ENCODE measurements around the gene KLHL29.

KLHL29 gene

DNA sequence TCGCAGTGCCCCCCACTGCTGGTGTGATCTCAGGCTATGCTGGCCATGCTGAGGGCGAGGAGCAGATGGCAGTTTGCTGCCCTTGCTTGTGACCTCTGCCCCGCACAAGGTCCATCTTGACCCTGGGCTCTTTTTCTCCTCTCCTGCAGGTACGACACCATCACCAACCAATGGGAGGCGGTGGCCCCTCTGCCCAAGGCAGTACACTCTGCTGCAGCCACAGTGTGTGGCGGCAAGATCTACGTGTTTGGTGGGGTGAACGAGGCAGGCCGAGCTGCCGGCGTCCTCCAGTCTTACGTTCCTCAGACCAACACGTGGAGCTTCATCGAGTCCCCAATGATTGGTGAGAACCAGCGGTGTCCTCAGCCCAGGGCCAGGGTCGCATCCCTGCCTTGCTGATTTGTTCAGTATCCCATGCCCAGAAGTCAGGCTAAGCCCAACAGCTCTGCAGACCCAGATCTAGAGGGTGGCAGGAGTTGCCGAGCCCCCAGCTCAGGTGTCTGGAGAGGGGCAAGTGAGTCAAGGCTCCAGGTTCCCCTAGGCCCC is 318.1 kb downstream of the KLHL29 start:
- Histone ChIP-seq H3K27me3 (ENCODE audit: insufficient read depth, low read length, poor library complexity, severe bottlenecking) (no peaks in the 10 kb centered on the region), H3K36me3 (ENCODE audit: insufficient read depth, low read length) (no peaks in the 10 kb centered on the region), H2AFZ (ENCODE audit: low read length) (no peak overlapping the region), H3K79me2 (ENCODE audit: insufficient read depth, low read length) (no peaks in the 10 kb centered on the region), H3K4me1 (ENCODE audit: insufficient read depth, low read length, poor library complexity, severe bottlenecking) (no peaks in the 10 kb centered on the region), H3K9ac (ENCODE audit: low read depth, low read length, poor library complexity, severe bottlenecking) (no peak overlapping the region), H3K9me2 (replicated peaks; ENCODE audit: low read depth, low read length) (no peaks in the 10 kb centered on the region), H3K9me3 (ENCODE audit: insufficient read depth, low read depth, low read length) (no peaks in the 10 kb centered on the region), H3K4me2 (ENCODE audit: low read depth, low read length, poor library complexity, severe bottlenecking) (no peak overlapping the region), H3K4me3 (ENCODE audit: low read length, poor library complexity, severe bottlenecking) (no peak overlapping the region), H3F3A (ENCODE audit: low read depth) (no peaks in the 10 kb centered on the region), H4K20me1 (ENCODE audit: insufficient read depth, low read length, poor library complexity, severe bottlenecking) (no peaks in the 10 kb centered on the region)
- TF ChIP-seq, protein P1, sequence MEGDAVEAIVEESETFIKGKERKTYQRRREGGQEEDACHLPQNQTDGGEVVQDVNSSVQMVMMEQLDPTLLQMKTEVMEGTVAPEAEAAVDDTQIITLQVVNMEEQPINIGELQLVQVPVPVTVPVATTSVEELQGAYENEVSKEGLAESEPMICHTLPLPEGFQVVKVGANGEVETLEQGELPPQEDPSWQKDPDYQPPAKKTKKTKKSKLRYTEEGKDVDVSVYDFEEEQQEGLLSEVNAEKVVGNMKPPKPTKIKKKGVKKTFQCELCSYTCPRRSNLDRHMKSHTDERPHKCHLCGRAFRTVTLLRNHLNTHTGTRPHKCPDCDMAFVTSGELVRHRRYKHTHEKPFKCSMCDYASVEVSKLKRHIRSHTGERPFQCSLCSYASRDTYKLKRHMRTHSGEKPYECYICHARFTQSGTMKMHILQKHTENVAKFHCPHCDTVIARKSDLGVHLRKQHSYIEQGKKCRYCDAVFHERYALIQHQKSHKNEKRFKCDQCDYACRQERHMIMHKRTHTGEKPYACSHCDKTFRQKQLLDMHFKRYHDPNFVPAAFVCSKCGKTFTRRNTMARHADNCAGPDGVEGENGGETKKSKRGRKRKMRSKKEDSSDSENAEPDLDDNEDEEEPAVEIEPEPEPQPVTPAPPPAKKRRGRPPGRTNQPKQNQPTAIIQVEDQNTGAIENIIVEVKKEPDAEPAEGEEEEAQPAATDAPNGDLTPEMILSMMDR (conservative IDR thresholded peaks at IDR 0.05; ENCODE audit: low read length), result no peak
- no peak for TF ChIP-seq EZH2phosphoT487 (IDR thresholded peaks at IDR 0.05; ENCODE audit: borderline replicate concordance)

DNA sequence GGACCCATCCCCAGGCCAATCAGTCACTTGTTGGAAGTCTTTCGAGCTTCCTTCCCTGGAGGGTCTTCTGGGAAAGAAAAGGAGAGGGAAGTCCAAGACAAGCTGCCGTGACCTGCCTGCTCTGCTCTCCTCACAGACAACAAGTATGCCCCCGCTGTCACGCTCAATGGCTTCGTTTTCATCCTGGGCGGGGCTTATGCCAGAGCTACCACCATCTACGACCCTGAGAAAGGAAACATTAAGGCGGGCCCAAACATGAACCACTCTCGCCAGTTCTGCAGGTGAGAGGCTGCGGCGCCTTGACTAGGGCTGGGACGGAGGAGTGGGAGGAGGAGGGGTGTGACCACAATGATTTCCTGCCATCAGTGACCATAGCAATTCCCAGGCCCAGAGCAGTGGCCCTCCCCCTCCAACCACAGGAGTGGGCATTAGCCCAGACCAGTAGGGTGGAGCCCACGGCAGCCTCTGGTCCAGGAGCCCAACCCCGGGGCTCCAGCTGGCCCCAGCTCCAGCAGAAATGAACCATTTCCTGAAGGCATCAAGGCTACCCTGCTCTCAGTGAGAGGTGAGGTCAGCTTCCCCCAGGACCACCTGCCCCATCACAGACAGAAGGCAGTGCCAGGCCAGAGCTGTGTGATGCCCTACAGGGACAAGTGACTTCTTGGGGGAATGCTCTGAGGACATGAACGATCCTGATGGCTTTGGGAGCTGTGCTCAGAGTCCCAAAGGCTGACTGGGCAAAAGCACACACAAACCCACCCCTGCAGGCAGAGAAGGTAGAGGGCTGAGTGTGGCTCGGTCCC is 318.8 kb downstream of the KLHL29 start:
- no peaks in the 10 kb centered on the region for H3K36me3 ChIP-seq (ENCODE audit: insufficient read depth, low read length)
- no peaks in the 10 kb centered on the region for H3K27me3 ChIP-seq (ENCODE audit: insufficient read depth, low read length, poor library complexity, severe bottlenecking)
- no peaks in the 10 kb centered on the region for H4K20me1 ChIP-seq (ENCODE audit: insufficient read depth, low read length, poor library complexity, severe bottlenecking)

DNA sequence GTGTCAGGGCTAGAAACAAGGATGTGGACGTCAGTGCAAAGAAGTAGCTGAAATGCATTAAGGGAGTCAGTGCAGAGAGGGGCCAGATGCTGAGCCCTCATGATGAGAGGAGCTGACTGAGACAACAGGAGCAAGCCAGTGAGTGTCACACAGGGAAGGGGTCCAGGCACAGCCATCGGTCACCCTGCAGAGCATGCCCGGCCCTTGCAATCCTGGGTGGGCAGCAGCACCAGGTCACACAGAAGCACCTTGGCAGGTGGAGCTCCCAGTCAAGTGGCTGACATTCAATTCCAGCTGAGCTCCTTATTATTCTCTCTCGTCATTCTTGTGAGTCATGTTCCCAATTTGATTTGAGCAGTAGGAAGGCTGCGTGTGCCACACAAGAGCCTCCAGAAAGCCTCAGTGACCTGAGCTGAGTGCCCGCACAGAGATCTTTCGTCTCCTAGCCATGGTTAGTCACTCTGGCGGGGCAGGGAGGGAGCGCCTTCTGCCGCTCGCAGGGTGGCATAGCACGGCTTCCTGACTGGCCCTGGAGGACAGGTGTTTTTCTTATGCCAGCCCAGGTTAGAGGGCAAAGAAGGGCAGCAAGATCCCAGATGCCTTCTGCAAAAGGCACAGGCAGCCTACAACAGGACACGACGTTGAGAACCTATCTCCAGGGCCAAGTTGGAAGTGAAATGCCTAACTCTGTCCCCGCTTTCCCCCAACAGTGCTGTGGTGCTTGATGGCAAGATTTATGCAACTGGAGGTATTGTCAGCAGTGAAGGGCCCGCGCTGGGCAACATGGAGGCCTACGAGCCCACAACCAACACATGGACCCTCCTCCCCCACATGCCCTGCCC is 321.0 kb downstream of the KLHL29 start:
- no peak overlapping the region for H3K4me3 ChIP-seq (ENCODE audit: low read length, poor library complexity, severe bottlenecking)
- no peaks in the 10 kb centered on the region for H3K36me3 ChIP-seq (ENCODE audit: insufficient read depth, low read length)
- no peaks in the 10 kb centered on the region for H3K79me2 ChIP-seq (ENCODE audit: insufficient read depth, low read length)
- H3F3A ChIP-seq (ENCODE audit: low read depth), result no peaks in the 10 kb centered on the region
- no peak overlapping the region for H3K4me2 ChIP-seq (ENCODE audit: low read depth, low read length, poor library complexity, severe bottlenecking)
- TF ChIP-seq EZH2phosphoT487 (IDR thresholded peaks at IDR 0.05; ENCODE audit: borderline replicate concordance), result no peak
- TF ChIP-seq, protein P1 (conservative IDR thresholded peaks at IDR 0.05; ENCODE audit: low read length), result no peak
- H3K9me2 ChIP-seq (replicated peaks; ENCODE audit: low read depth, low read length), result no peaks in the 10 kb centered on the region
- H3K27me3 ChIP-seq (ENCODE audit: insufficient read depth, low read length, poor library complexity, severe bottlenecking), result no peaks in the 10 kb centered on the region
- no peak overlapping the region for H3K9ac ChIP-seq (ENCODE audit: low read depth, low read length, poor library complexity, severe bottlenecking)
- H2AFZ ChIP-seq (ENCODE audit: low read length), result no peak overlapping the region
- no peaks in the 10 kb centered on the region for H3K9me3 ChIP-seq (ENCODE audit: insufficient read depth, low read depth, low read length)
- no peaks in the 10 kb centered on the region for H4K20me1 ChIP-seq (ENCODE audit: insufficient read depth, low read length, poor library complexity, severe bottlenecking)
- no peaks in the 10 kb centered on the region for H3K4me1 ChIP-seq (ENCODE audit: insufficient read depth, low read length, poor library complexity, severe bottlenecking)

More for the DNA sequence above, 318.8 kb downstream of the KLHL29 start:
- TF ChIP-seq, protein P1 (conservative IDR thresholded peaks at IDR 0.05; ENCODE audit: low read length), result no peak
- TF ChIP-seq EZH2phosphoT487 (IDR thresholded peaks at IDR 0.05; ENCODE audit: borderline replicate concordance), result no peak
- no peak overlapping the region for H3K9ac ChIP-seq (ENCODE audit: low read depth, low read length, poor library complexity, severe bottlenecking)
- no peaks in the 10 kb centered on the region for H3K4me1 ChIP-seq (ENCODE audit: insufficient read depth, low read length, poor library complexity, severe bottlenecking)
- no peaks in the 10 kb centered on the region for H3K79me2 ChIP-seq (ENCODE audit: insufficient read depth, low read length)
- H3F3A ChIP-seq (ENCODE audit: low read depth), result no peaks in the 10 kb centered on the region
- no peak overlapping the region for H2AFZ ChIP-seq (ENCODE audit: low read length)
- no peak overlapping the region for H3K4me2 ChIP-seq (ENCODE audit: low read depth, low read length, poor library complexity, severe bottlenecking)
- H3K4me3 ChIP-seq (ENCODE audit: low read length, poor library complexity, severe bottlenecking), result no peak overlapping the region
- H3K9me3 ChIP-seq (ENCODE audit: insufficient read depth, low read depth, low read length), result no peaks in the 10 kb centered on the region
- H3K9me2 ChIP-seq (replicated peaks; ENCODE audit: low read depth, low read length), result no peaks in the 10 kb centered on the region

All from Loucy (cell line).